ENCODE measurements around the gene G6PC1.

The G6PC1 gene

DNA sequence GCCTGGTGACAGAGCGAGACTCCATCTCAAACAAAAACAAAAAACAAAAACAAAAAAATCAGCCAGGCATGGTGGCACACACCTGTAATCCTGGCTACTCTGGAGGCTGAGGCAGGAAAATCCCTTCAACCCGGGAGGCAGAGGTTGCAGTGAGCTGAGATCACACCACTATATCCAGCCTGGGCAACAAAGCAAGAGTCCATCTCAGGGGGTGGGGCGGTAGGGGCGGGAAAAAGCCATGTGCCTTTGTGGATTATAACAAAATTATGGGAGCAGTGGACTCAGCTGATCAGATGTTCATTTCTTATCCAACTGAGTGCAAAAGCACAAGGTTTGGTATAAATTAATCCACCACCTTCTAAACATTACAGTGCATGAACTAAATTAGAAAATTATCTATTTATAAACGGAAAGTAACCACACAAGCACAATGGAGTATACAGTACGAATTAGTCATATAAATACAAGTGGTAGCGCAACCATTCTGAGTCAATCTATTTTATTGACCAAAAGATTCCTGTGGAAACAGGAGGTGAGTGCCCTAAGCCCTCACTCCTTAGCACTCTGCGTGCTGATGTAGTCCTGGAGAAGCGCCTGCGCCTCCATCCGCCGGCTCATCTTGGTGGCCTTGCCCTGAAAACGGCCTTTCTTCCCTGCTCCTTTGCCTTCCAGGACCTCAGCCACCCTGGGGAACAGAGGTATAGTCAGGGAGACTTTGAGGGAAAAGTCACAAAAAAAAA lies 49.6 kb downstream of the G6PC1 start:
- DNase-seq: no peak

All from NCI-H2171 (cell line).